Skeletal muscle satellite cell (primary cell): ENCODE results near the gene AFF3.

ENCODE experiments used
- H3K27me3 ChIP-seq: 2 replicates; pipeline ENCODE4 v1.7.0; 2013; ENCODE audit warnings: low read length; ENCODE audit not compliant: control insufficient read depth, insufficient read depth
- H3K36me3 ChIP-seq: 2 replicates; pipeline ENCODE4 v1.7.0; 2013; ENCODE audit warnings: mild to moderate bottlenecking, control low read depth, low read length; ENCODE audit not compliant: insufficient read depth
- H3K4me1 ChIP-seq: 2 replicates; pipeline ENCODE4 v1.7.0; 2013; ENCODE audit warnings: low read length; ENCODE audit not compliant: control insufficient read depth, insufficient read depth
- H3K4me2 ChIP-seq: 2 replicates; pipeline ENCODE4 v1.7.0; 2013; ENCODE audit warnings: mild to moderate bottlenecking, low read length
- H3K4me3 ChIP-seq: 2 replicates; pipeline ENCODE4 v1.7.0; 2013; ENCODE audit warnings: low read length
- H3K9ac ChIP-seq: 2 replicates; pipeline ENCODE4 v1.7.0; 2013; ENCODE audit warnings: mild to moderate bottlenecking, low read depth, low read length, moderate library complexity
- H3K9me3 ChIP-seq: replicated peaks from 2 replicates; pipeline ENCODE4 v1.7.0; 2013; ENCODE audit warnings: mild to moderate bottlenecking, control low read depth, low read length

Gene AFF3

DNA sequence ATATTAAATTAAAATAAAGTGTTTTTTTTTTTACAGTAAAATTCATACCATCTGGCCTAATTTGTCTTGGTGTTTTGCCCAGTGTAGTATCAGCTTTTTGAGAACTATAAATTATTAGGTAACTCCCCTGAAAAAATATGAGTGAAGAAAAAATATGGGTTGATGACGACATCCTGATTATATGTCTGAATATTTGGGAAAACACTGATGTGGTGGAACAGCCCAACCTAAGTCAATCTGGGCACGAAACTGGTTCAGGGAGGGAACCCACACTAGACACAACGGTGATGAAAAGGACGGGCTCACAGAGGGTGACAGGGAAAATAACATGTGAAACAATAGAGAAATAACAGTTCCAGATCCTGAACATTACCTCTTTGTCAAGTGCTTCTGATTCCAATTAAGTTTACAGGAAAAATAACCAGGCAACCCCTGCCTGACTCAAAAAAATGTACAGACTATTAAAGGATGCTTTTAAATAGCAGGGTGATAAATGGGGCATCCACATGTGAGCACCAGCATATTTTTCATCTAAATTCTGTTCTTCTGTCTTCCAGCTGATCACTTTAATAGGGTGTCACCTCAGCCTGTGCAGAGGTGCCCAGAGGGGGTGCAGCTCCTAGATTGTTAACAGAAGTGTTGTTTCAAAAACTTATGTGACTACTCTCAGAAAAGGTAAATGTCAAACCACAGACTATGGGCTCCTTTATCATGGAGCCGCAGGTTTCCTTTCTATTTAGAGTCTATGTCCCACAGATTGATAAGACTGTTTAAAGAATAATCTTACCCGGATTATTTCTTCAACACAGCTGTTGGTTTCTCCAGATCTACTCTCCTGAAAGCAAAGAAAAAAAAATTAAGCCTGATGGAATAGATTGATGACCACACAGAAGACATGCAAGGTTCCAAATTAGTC lies 305.4 kb downstream of the AFF3 start:
- Histone ChIP-seq H3K4me2 (no peak overlapping the region), H3K4me1 (no peaks in the 10 kb centered on the region), H3K27me3 (peaks cover 3% of the 10 kb centered on the region), H3K4me3 (no peak overlapping the region), H3K36me3 (no peaks in the 10 kb centered on the region), H3K9me3 (no peaks in the 10 kb centered on the region), H3K9ac (no peak overlapping the region)

DNA sequence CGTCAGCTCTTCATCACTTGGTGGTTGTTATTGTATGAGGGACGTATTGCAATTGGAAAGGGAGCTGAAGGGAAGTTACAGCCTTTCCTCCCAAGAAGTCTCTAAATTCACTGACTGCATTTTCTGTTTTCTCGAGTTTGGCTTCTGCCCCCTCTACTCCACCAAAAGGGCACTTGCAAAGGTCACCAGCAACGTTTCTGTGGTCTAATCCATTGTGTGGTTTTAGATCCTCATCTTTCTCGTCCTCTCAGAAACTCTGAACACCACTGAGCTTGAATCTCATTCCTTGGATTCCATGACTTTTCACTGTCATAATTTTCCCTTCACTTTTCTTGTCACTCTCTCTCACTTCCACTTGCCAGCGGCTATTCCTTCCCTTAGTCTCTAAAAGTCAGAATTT lies 308.0 kb downstream of the AFF3 start:
- Histone ChIP-seq H3K9me3 (no peaks in the 10 kb centered on the region), H3K4me1 (no peaks in the 10 kb centered on the region), H3K9ac (no peak overlapping the region), H3K27me3 (no peaks in the 10 kb centered on the region), H3K36me3 (no peaks in the 10 kb centered on the region), H3K4me3 (no peak overlapping the region), H3K4me2 (no peak overlapping the region)

- Histone ChIP-seq H3K9ac (no peak overlapping the region), H3K9me3 (no peaks in the 10 kb centered on the region), H3K4me3 (no peak overlapping the region), H3K27me3 (no peaks in the 10 kb centered on the region), H3K4me2 (no peak overlapping the region), H3K4me1 (no peaks in the 10 kb centered on the region), H3K36me3 (no peaks in the 10 kb centered on the region)
These were observed 308.7 kb downstream of the AFF3 start for GRCh38 chr2:99833586-99834201.

DNA sequence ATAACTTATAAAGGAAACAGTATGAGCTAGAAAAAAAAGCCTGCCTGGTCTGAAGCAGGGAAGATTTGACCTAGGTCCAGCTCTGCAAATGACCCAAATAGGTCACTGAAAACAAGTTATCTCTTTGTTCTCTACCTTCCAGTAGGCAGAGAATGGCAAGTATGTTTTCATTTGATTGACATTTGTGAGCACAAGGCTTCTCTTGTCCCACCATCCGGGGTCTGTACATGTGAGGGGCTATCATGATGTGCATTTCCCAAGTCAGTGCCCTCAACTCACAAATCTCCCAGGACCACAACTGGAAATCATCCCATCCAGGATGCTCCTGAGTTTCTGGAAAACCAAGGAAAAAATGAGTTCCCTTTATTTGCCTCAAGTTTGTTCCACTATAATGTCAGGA lies 309.5 kb downstream of the AFF3 start:
- Histone ChIP-seq H3K9ac (no peak overlapping the region), H3K4me2 (no peak overlapping the region), H3K9me3 (no peaks in the 10 kb centered on the region), H3K4me3 (no peak overlapping the region), H3K36me3 (no peaks in the 10 kb centered on the region), H3K27me3 (no peaks in the 10 kb centered on the region), H3K4me1 (no peaks in the 10 kb centered on the region)

GRCh38 chr2:99831772-99832171 lies 310.6 kb downstream of the AFF3 start:
- H3K9ac ChIP-seq = no peak overlapping the region
- H3K4me2 ChIP-seq = no peak overlapping the region
- H3K9me3 ChIP-seq = no peaks in the 10 kb centered on the region
- H3K27me3 ChIP-seq = no peaks in the 10 kb centered on the region
- no peaks in the 10 kb centered on the region for H3K36me3 ChIP-seq
- H3K4me1 ChIP-seq = no peaks in the 10 kb centered on the region
- H3K4me3 ChIP-seq = no peak overlapping the region

- no peak overlapping the region for H3K9ac ChIP-seq
- H3K4me3 ChIP-seq = no peak overlapping the region
- H3K9me3 ChIP-seq = no peaks in the 10 kb centered on the region
- no peak overlapping the region for H3K4me2 ChIP-seq
- H3K4me1 ChIP-seq = no peaks in the 10 kb centered on the region
- no peaks in the 10 kb centered on the region for H3K36me3 ChIP-seq
- no peaks in the 10 kb centered on the region for H3K27me3 ChIP-seq
These were observed 314.9 kb downstream of the AFF3 start for GRCh38 chr2:99827296-99827999.

- H3K9me3 ChIP-seq = no peaks in the 10 kb centered on the region
- no peak overlapping the region for H3K4me3 ChIP-seq
- H3K4me1 ChIP-seq = no peaks in the 10 kb centered on the region
- no peak overlapping the region for H3K9ac ChIP-seq
- H3K36me3 ChIP-seq = no peaks in the 10 kb centered on the region
- no peak overlapping the region for H3K4me2 ChIP-seq
- H3K27me3 ChIP-seq = no peaks in the 10 kb centered on the region
These were observed 316.8 kb downstream of the AFF3 start for GRCh38 chr2:99825630-99826029.

GRCh38 chr2:99824758-99825157 lies 317.6 kb downstream of the AFF3 start:
- Histone ChIP-seq H3K4me3 (no peak overlapping the region), H3K27me3 (no peaks in the 10 kb centered on the region), H3K9ac (no peak overlapping the region)

GRCh38 chr2:99822474-99823207 lies 319.7 kb downstream of the AFF3 start:
- H3K4me1 ChIP-seq = no peaks in the 10 kb centered on the region
- H3K4me3 ChIP-seq = no peak overlapping the region
- H3K9ac ChIP-seq = no peak overlapping the region
- no peaks in the 10 kb centered on the region for H3K9me3 ChIP-seq
- no peaks in the 10 kb centered on the region for H3K36me3 ChIP-seq
- no peak overlapping the region for H3K4me2 ChIP-seq
- no peaks in the 10 kb centered on the region for H3K27me3 ChIP-seq

More at GRCh38 chr2:99824758-99825157, 317.6 kb downstream of the AFF3 start:
- Histone ChIP-seq H3K36me3 (no peaks in the 10 kb centered on the region), H3K4me1 (no peaks in the 10 kb centered on the region), H3K4me2 (no peak overlapping the region), H3K9me3 (no peaks in the 10 kb centered on the region)

- H3K36me3 ChIP-seq = no peaks in the 10 kb centered on the region
- no peak overlapping the region for H3K9ac ChIP-seq
- H3K4me2 ChIP-seq = no peak overlapping the region
- no peaks in the 10 kb centered on the region for H3K27me3 ChIP-seq
- H3K4me3 ChIP-seq = no peak overlapping the region
- no peaks in the 10 kb centered on the region for H3K9me3 ChIP-seq
- H3K4me1 ChIP-seq = no peaks in the 10 kb centered on the region
These were observed 320.4 kb downstream of the AFF3 start for GRCh38 chr2:99821984-99822383.

DNA sequence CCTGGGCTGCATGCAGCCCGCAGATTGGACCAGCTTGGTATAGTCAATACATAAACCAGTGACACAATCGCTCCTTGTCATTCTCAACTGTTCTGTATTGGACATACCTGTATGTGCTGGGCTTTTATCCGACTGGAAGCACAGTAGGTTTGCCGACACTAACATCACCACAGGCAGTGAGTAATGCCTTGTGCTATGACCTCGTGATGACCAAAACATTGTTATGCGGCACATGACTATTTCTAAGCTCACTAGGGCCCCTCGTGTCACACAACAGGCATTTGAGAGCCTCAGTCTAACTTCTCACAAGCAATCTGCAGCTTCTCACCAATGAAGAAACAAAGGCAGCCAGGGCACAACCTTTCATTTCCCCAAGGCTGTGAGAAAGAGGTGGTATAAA lies 320.8 kb downstream of the AFF3 start:
- H3K4me1 ChIP-seq = no peaks in the 10 kb centered on the region
- no peaks in the 10 kb centered on the region for H3K27me3 ChIP-seq
- H3K4me2 ChIP-seq = no peak overlapping the region
- no peaks in the 10 kb centered on the region for H3K9me3 ChIP-seq
- no peak overlapping the region for H3K4me3 ChIP-seq
- H3K9ac ChIP-seq = no peak overlapping the region
- no peaks in the 10 kb centered on the region for H3K36me3 ChIP-seq
